Stomach (tissue), 9 donors: ENCODE measurements around the gene COLQ. TPM values are rescaled to one million over a fixed set of nuclear protein-coding genes. Genes with fewer than 3 reads are reported as not detected.

ENCODE experiments used
- DNase-seq, 2 donors: peaks; one replicate each; pipeline versions ENCODE4 v3.0.0 to v3.0.0-alpha.2; 2013 to 2019
- H3K27ac ChIP-seq, 5 donors: fragments of 200-600 bp in 4 of 5; sonication (generic) in 4 of 5; one replicate each; pipeline ENCODE4 v1.5.1; 2013 to 2019; ENCODE audit warnings: mild to moderate bottlenecking in 1 of 5, moderate library complexity in 1 of 5
- H3K27me3 ChIP-seq, 3 donors: fragments of 200-600 bp; sonication (generic); one replicate each; pipeline ENCODE4 v1.5.1; 2017 to 2019; ENCODE audit warnings: mixed run types in 1 of 3
- H3K36me3 ChIP-seq, 4 donors: fragments of 200-600 bp; sonication (generic); 1 replicate in 3 of 4; 2 replicates in 1 of 4; pipeline ENCODE4 v1.5.1; 2016 to 2019
- H3K4me1 ChIP-seq, 4 donors: fragments of 200-600 bp; sonication (generic); one replicate each; pipeline ENCODE4 v1.5.1; 2016 to 2019
- H3K4me3 ChIP-seq, 4 donors: fragments of 200-600 bp; sonication (generic) in 3 of 4; one replicate each; pipeline ENCODE4 v1.5.1; 2016 to 2019; ENCODE audit warnings: mild to moderate bottlenecking in 1 of 4
- H3K9me3 ChIP-seq, 4 donors: fragments of 200-600 bp; sonication (generic); one replicate each; pipeline ENCODE4 v1.5.1; 2016 to 2019
- CTCF ChIP-seq, 7 experiments: fragments of 450-650 bp in 4 of 7; fragments of 200-600 bp in 3 of 7; sonication (generic) in 3 of 7; IDR thresholded peaks; one replicate each; pipeline ENCODE4 v1.5.1; 2016 to 2019; ENCODE audit warnings: antibody characterized with exemption in 7 of 7, control low read depth in 2 of 7, mild to moderate bottlenecking in 1 of 7
- EP300 ChIP-seq: sonication (generic); formaldehyde crosslinking; IDR thresholded peaks from one replicate; pipeline ENCODE4 v1.6.1; 2017; ENCODE audit warnings: antibody characterized with exemption
- POLR2A ChIP-seq, 4 donors: fragments of 450-650 bp; IDR thresholded peaks; one replicate each; pipeline ENCODE4 v1.6.1; 2016; ENCODE audit warnings: antibody characterized with exemption in 4 of 4, control low read depth in 2 of 4, mild to moderate bottlenecking in 1 of 4, moderate library complexity in 1 of 4
- POLR2AphosphoS5 ChIP-seq, 3 donors: sonication (generic); formaldehyde crosslinking; IDR thresholded peaks; one replicate each; pipeline ENCODE4 v1.6.1; 2016; ENCODE audit warnings: antibody characterized with exemption in 3 of 3
- WGBS, 5 donors: extraction: QIAGEN DNeasy Blood & Tissue Kit in 3 of 5; methylation state at CpG; one replicate each; pipeline versions ENCODE4 v1.1.5 to v1.1.7; 2013 to 2018; 5-methylcytosine and 5-hydroxymethylcytosine counted together
- intact Hi-C: fragments of 100-400 bp; cut with DNase I; formaldehyde crosslinking; loops from one replicate; pipeline ENCODE4 v1.15.1; 2023; ENCODE audit warnings: low total_unique reads
- polyA plus RNA-seq, 3 donors: library from polyadenylated mRNA; stranded (reverse); fragments of 200-250 nt; gene quantifications; one replicate each; pipeline ENCODE4 v1.2.3, GENCODE V29; 2013
- total RNA-seq, 5 donors: library from RNA; depleted of rRNA; stranded (reverse); fragments of >200 nt; gene quantifications; one replicate each; pipeline versions ENCODE4 v1.1.0 to v1.2.3, GENCODE V29; 2014 to 2016
- donor health status: healthy with polysubstance abuse.
- donor health status: Bipolar disorder and iron deficiency.
- donor health status: healthy.

Gene COLQ
- total and polyA plus RNA-seq, 8 donors = 0.29 to 5.3 (median 1.2) TPM; not detected in 1

GRCh38 chr3:15438983-15439382 lies 82.5 kb downstream of the COLQ start:
- 88 to 93% (median 90%) methylated on average over 4 of the region's 4 CpGs for WGBS, 5 donors
- intact Hi-C loops = no loop called here
- H3K27ac ChIP-seq = no peak overlapping the region
- TF ChIP-seq POLR2A (IDR thresholded peaks at IDR 0.05) (no peak), POLR2AphosphoS5 (IDR thresholded peaks at IDR 0.05) (no peak), EP300 (no peak), CTCF (IDR thresholded peaks at IDR 0.05) (no peak)
- H3K4me3 ChIP-seq = no peak overlapping the region
- H3K36me3 ChIP-seq = peaks cover 69 to 98% (median 96%) of the 10 kb centered on the region in 4 donors
- no peaks in the 10 kb centered on the region for H3K9me3 ChIP-seq
- no peaks in the 10 kb centered on the region for H3K27me3 ChIP-seq
- peaks cover 0 to 11% (median 0%) of the 10 kb centered on the region in 4 donors for H3K4me1 ChIP-seq
- DNase-seq = no peak

DNA sequence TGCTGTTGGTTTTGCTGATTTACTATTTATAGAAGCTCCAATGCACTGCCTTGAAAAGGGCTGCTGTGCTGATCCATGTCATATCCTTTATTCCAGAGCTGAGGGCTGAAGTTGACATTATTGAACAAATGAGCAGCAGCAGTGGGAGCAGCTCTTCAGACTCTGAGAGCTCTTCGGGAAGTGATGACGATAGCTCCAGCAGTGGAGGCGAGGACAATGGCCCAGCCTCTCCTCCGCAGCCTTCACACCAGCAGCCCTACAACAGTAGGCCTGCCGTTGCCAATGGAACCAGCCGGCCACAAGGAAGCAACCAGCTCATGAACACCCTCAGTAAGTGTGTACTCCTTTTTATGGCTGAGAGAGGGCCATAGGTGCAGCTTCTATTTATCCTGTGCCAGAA lies 85.3 kb downstream of the COLQ start:
- TF ChIP-seq EP300 = no peak
- TF ChIP-seq CTCF (IDR thresholded peaks at IDR 0.05) = no peak
- 87 to 97% (median 96%) methylated on average over 6 of the region's 6 CpGs for WGBS, 5 donors
- Histone ChIP-seq H3K4me1 (peaks cover 0 to 16% (median 0%) of the 10 kb centered on the region in 4 donors), H3K27me3 (no peaks in the 10 kb centered on the region), H3K9me3 (no peaks in the 10 kb centered on the region), H3K27ac (no peak overlapping the region), H3K4me3 (no peak overlapping the region), H3K36me3 (peaks cover 77 to 100% (median 99%) of the 10 kb centered on the region in 4 donors)
- DNase-seq = no peak
- intact Hi-C loops = no loop called here

- Histone ChIP-seq H3K9me3 (no peaks in the 10 kb centered on the region), H3K4me3 (no peak overlapping the region), H3K27ac (no peak overlapping the region), H3K36me3 (peaks cover 68 to 96% (median 95%) of the 10 kb centered on the region in 4 donors), H3K27me3 (no peaks in the 10 kb centered on the region), H3K4me1 (peaks cover 0 to 31% (median 7%) of the 10 kb centered on the region in 4 donors)
- WGBS, 5 donors = 93 to 97% (median 94%) methylated on average over 4 of the region's 4 CpGs
- intact Hi-C loops = no loop called here
- TF ChIP-seq CTCF (IDR thresholded peaks at IDR 0.05) (no peak), EP300 (no peak), POLR2A (IDR thresholded peaks at IDR 0.05) (no peak), POLR2AphosphoS5 (IDR thresholded peaks at IDR 0.05) (no peak)
- no peak for DNase-seq
Observed at GRCh38 chr3:15434756-15435155, 86.8 kb downstream of the COLQ start.

DNA sequence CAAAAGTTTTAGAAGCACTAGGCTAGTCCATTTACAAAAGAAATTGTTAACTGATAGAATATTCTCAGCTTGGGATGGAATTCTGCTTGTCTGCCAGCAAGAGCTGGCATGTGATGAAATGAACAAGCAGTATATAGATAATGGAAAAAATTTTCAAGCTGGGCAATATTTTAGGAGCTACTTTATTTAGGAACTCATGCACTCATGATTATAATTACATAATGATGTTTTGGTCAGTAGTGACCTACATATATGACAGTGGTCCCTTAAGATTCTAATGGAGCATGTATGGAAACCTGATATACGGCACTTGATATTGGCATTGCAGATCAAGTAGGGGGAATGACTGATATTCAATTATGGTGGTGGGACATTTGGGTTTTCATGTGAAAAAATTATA lies 88.0 kb downstream of the COLQ start:
- no peak overlapping the region for H3K4me3 ChIP-seq
- TF ChIP-seq POLR2AphosphoS5 (IDR thresholded peaks at IDR 0.05) (no peak), CTCF (IDR thresholded peaks at IDR 0.05) (no peak), POLR2A (IDR thresholded peaks at IDR 0.05) (no peak), EP300 (no peak)
- no peak for DNase-seq
- intact Hi-C loops = no loop called here
- no peaks in the 10 kb centered on the region for H3K9me3 ChIP-seq
- H3K4me1 ChIP-seq = peaks cover 0 to 35% (median 19%) of the 10 kb centered on the region in 4 donors
- 92 to 100% (median 94%) methylated on average over 1 of the region's 1 CpG for WGBS, 5 donors
- no peaks in the 10 kb centered on the region for H3K27me3 ChIP-seq
- H3K27ac ChIP-seq = no peak overlapping the region
- H3K36me3 ChIP-seq = peaks cover 56 to 84% (median 83%) of the 10 kb centered on the region in 4 donors
